Neural cell (in vitro differentiated cells): ENCODE measurements around the gene RBMXL3.

ENCODE experiments used
- CTCF ChIP-seq: fragments of 450-650 bp; IDR thresholded peaks from 2 replicates; pipeline ENCODE4 v1.5.1; 2014; ENCODE audit warnings: antibody characterized with exemption, mild to moderate bottlenecking, moderate library complexity; ENCODE audit not compliant: poor library complexity, severe bottlenecking
- EP300 ChIP-seq: fragments of 450-650 bp; conservative IDR thresholded peaks from 2 replicates; pipeline ENCODE4 v1.6.1; 2014; ENCODE audit warnings: antibody characterized with exemption, mild to moderate bottlenecking, moderate library complexity; ENCODE audit not compliant: poor library complexity, severe bottlenecking
- EZH2 ChIP-seq: fragments of 200-600, 300-800 bp; shearing (Covaris generic), sonication (generic); IDR thresholded peaks from 2 replicates; pipeline ENCODE4 v1.6.1; 2014; ENCODE audit warnings: antibody characterized with exemption, low read length, borderline replicate concordance, mild to moderate bottlenecking; ENCODE audit not compliant: insufficient read depth, poor library complexity, severe bottlenecking
- SMC3 ChIP-seq: fragments of 450-650 bp; conservative IDR thresholded peaks from 2 replicates; pipeline ENCODE4 v1.6.1; 2014; ENCODE audit warnings: antibody characterized with exemption, mild to moderate bottlenecking, moderate library complexity; ENCODE audit not compliant: poor library complexity

- no peak for TF ChIP-seq CTCF
- no peak for TF ChIP-seq EP300
- TF ChIP-seq SMC3: no peak
- TF ChIP-seq EZH2: no peak
Measured at GRCh38 chrX:115236560-115236959, 47.4 kb downstream of the RBMXL3 start.
